ENCODE results near the gene FRMPD3.

GRCh38 chrX:107448625-107448997, 841 bp upstream of the FRMPD3 start:
- TF ChIP-seq, protein P1, sequence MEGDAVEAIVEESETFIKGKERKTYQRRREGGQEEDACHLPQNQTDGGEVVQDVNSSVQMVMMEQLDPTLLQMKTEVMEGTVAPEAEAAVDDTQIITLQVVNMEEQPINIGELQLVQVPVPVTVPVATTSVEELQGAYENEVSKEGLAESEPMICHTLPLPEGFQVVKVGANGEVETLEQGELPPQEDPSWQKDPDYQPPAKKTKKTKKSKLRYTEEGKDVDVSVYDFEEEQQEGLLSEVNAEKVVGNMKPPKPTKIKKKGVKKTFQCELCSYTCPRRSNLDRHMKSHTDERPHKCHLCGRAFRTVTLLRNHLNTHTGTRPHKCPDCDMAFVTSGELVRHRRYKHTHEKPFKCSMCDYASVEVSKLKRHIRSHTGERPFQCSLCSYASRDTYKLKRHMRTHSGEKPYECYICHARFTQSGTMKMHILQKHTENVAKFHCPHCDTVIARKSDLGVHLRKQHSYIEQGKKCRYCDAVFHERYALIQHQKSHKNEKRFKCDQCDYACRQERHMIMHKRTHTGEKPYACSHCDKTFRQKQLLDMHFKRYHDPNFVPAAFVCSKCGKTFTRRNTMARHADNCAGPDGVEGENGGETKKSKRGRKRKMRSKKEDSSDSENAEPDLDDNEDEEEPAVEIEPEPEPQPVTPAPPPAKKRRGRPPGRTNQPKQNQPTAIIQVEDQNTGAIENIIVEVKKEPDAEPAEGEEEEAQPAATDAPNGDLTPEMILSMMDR (IDR thresholded peaks at IDR 0.05): no peak
- no peak for TF ChIP-seq POLR2A (IDR thresholded peaks at IDR 0.05)

Data from heart left ventricle (tissue), 13 donors.